HCT116 (cell line): ENCODE data around the gene ADGRL3. TPM values are rescaled to one million over a fixed set of nuclear protein-coding genes. Genes with fewer than 3 reads are reported as not detected.

Source experiments
- ATAC-seq: fragments of 200-7000 bp; cut with Tn5 transposase; 2 replicates; pipeline ENCODE4 v1.9.1; 2020; ENCODE audit warnings: mild to moderate bottlenecking, moderate library complexity
- BruUV-seq: library from RNA; stranded (reverse); fragments of 400-500 nt; replicated peaks from 2 replicates; lab custom pipeline; 2021; lab: Mats Ljungman, UMichigan
- CTCF ChIA-PET: fragments of 300-600 bp; sonication (Branson Sonifier 250); formaldehyde crosslinking; loops from one replicate; lab custom pipeline; 2021; ENCODE audit warnings: antibody characterized with exemption; lab: Charles Lee
- POLR2A ChIA-PET: fragments of 300-600, 350-600 bp; sonication (Branson Sonifier 250); formaldehyde crosslinking; loops from one replicate; lab custom pipeline; 2021; ENCODE audit warnings: antibody characterized with exemption; lab: Charles Lee
- RAD21 ChIA-PET, 2 experiments: fragments of 300-600 bp; sonication (Branson Sonifier 250); formaldehyde crosslinking; loops; one replicate each; lab custom pipeline; 2023; ENCODE audit warnings: low total read pairs in 2 of 2; ENCODE audit not compliant: uncharacterized antibody in 2 of 2, unreplicated experiment in 2 of 2, low non-redundant PET in 1 of 2; lab: Charles Lee
- DNase-seq: peaks from one replicate; pipeline ENCODE4 v3.0.0-alpha.2; 2010; ENCODE audit warnings: low read depth, low spot score
- H2AFZ ChIP-seq: fragments of 200-600 bp; shearing (Covaris generic), sonication (generic); 2 replicates; pipeline ENCODE4 v1.6.1; 2017; ENCODE audit warnings: low read depth, mixed run types, mixed read lengths, antibody characterized with exemption, low read length; ENCODE audit not compliant: poor library complexity, severe bottlenecking
- H3K27ac ChIP-seq: 2 replicates; pipeline ENCODE4 v1.5.1; 2012; ENCODE audit warnings: low read depth, low read length
- H3K27me3 ChIP-seq: fragments of 200-600 bp; sonication (generic); 2 replicates; pipeline ENCODE4 v1.6.1; 2016; ENCODE audit warnings: mixed run types, low read length, mixed read lengths; ENCODE audit not compliant: insufficient read depth
- H3K36me3 ChIP-seq, 2 experiments: fragments of 200-500 bp in 1 of 2; fragments of 200-600 bp in 1 of 2; sonication (Bioruptor generic) in 1 of 2; sonication (generic) in 1 of 2; 2 replicates each; pipeline versions ENCODE4 v1.5.1 to v1.6.1; 2014 to 2016; ENCODE audit warnings: low read length in 2 of 2, inconsistent platforms in 1 of 2, mixed read lengths in 1 of 2, mixed run types in 1 of 2; ENCODE audit not compliant: insufficient read depth in 2 of 2, control insufficient read depth in 1 of 2
- H3K4me1 ChIP-seq, 2 experiments: fragments of 200-600 bp in 1 of 2; sonication (generic) in 1 of 2; 2 replicates each; pipeline versions ENCODE4 v1.5.1 to v1.6.1; 2012 to 2017; ENCODE audit warnings: low read length in 2 of 2, inconsistent platforms in 1 of 2, mild to moderate bottlenecking in 1 of 2, mixed read lengths in 1 of 2, mixed run types in 1 of 2, moderate library complexity in 1 of 2; ENCODE audit not compliant: insufficient read depth in 2 of 2, control insufficient read depth in 1 of 2
- H3K4me2 ChIP-seq: fragments of 200-600 bp; sonication (generic); 2 replicates; pipeline ENCODE4 v1.6.1; 2017; ENCODE audit warnings: mixed run types, low read length, mixed read lengths
- H3K4me3 ChIP-seq, 2 experiments: fragments of 200-600 bp in 1 of 2; sonication (generic) in 1 of 2; replicated peaks in 1 of 2; 2 replicates each; pipeline ENCODE4 v1.5.1; 2011 to 2016; ENCODE audit warnings: low read length in 2 of 2, control low read depth in 1 of 2, low read depth in 1 of 2, mild to moderate bottlenecking in 1 of 2, mixed read lengths in 1 of 2, mixed run types in 1 of 2
- H3K79me2 ChIP-seq: fragments of 200-600 bp; sonication (generic); 2 replicates; pipeline ENCODE4 v1.6.1; 2017; ENCODE audit warnings: mild to moderate bottlenecking, mixed run types, low read length, moderate library complexity, mixed read lengths; ENCODE audit not compliant: insufficient read depth
- H3K9ac ChIP-seq: fragments of 200-600 bp; sonication (generic); 2 replicates; pipeline ENCODE4 v1.6.1; 2016; ENCODE audit warnings: low read length, mixed read lengths
- H3K9me2 ChIP-seq: fragments of 200-600 bp; sonication (generic), shearing (Covaris generic); 2 replicates; pipeline ENCODE4 v1.6.1; 2017; ENCODE audit warnings: mixed run types, mild to moderate bottlenecking, moderate library complexity; ENCODE audit not compliant: insufficient read depth
- H3K9me3 ChIP-seq, 2 experiments: fragments of 200-500 bp in 1 of 2; fragments of 200-600 bp in 1 of 2; sonication (Bioruptor generic) in 1 of 2; sonication (generic) in 1 of 2; 2 replicates each; pipeline ENCODE4 v1.6.1; 2014 to 2017; ENCODE audit warnings: low read length in 2 of 2, mixed read lengths in 2 of 2, inconsistent platforms in 1 of 2, low read depth in 1 of 2, mild to moderate bottlenecking in 1 of 2, mixed run types in 1 of 2, moderate library complexity in 1 of 2; ENCODE audit not compliant: control insufficient read depth in 1 of 2, insufficient read depth in 1 of 2
- H4K20me1 ChIP-seq: fragments of 200-600 bp; sonication (generic), shearing (Covaris generic); 2 replicates; pipeline ENCODE4 v1.6.1; 2017; ENCODE audit warnings: mixed run types, mild to moderate bottlenecking, moderate library complexity; ENCODE audit not compliant: insufficient read depth
- CEBPB ChIP-seq: IDR thresholded peaks from 2 replicates; pipeline ENCODE4 v1.6.1; 2012; ENCODE audit warnings: low read depth
- EZH2 ChIP-seq: fragments of 200-600 bp; sonication (generic); IDR thresholded peaks from 2 replicates; pipeline ENCODE4 v1.6.1; 2017; ENCODE audit warnings: antibody characterized with exemption, mixed run types
- EZH2phosphoT487 ChIP-seq: fragments of 200-600 bp; IDR thresholded peaks from 2 replicates; pipeline ENCODE4 v1.6.1; 2018; ENCODE audit warnings: antibody characterized with exemption, borderline replicate concordance
- POLR2A ChIP-seq: IDR thresholded peaks from 2 replicates; pipeline ENCODE4 v1.7.0; 2011; ENCODE audit warnings: borderline replicate concordance; ENCODE audit not compliant: insufficient read depth, insufficient read length; ENCODE audit errors: extremely low read depth
- POLR2AphosphoS5 ChIP-seq: IDR thresholded peaks from 2 replicates; pipeline ENCODE4 v1.6.1; 2011; ENCODE audit warnings: mild to moderate bottlenecking, low read depth, low read length, moderate library complexity
- RAD21 ChIP-seq: IDR thresholded peaks from 2 replicates; pipeline ENCODE4 v1.6.1; 2012; ENCODE audit warnings: low read depth, mild to moderate bottlenecking
- TCF7L2 ChIP-seq: IDR thresholded peaks from 2 replicates; pipeline ENCODE4 v1.7.0; 2011; ENCODE audit warnings: borderline replicate concordance, inconsistent platforms; ENCODE audit not compliant: insufficient read depth, insufficient read length; ENCODE audit errors: extremely low read depth
- YY1 ChIP-seq: IDR thresholded peaks from 2 replicates; pipeline ENCODE4 v1.6.1; 2011; ENCODE audit warnings: low read length, low read depth, moderate library complexity, mild to moderate bottlenecking; ENCODE audit not compliant: insufficient replicate concordance; ENCODE audit errors: extremely low read depth
- intact Hi-C: fragments of 100-400 bp; cut with micrococcal nuclease; formaldehyde crosslinking; loops from 2 replicates; pipeline ENCODE4 v1.10.0; 2022
- total RNA-seq: library from RNA; stranded (reverse); gene quantifications from one replicate; pipeline ENCODE4 v1.2.1, GENCODE V29; 2021; ENCODE audit not compliant: unreplicated experiment
- TF ChIP-seq, protein P1 (sequence below): IDR thresholded peaks from 2 replicates; pipeline ENCODE4 v1.6.1; 2011; ENCODE audit warnings: mild to moderate bottlenecking, low read length, moderate library complexity; ENCODE audit not compliant: insufficient replicate concordance; ENCODE audit errors: extremely low read depth
- TF ChIP-seq, protein P2 (sequence below): IDR thresholded peaks from 2 replicates; pipeline ENCODE4 v1.6.1; 2012
- TF ChIP-seq, protein P3 (sequence below), 3 experiments: fragments of 200-600 bp in 1 of 3; sonication (generic) in 1 of 3; IDR thresholded peaks in 2 of 3; conservative IDR thresholded peaks in 1 of 3; 2 replicates each; pipeline ENCODE4 v1.5.1; 2012 to 2017; ENCODE audit warnings: low read depth in 2 of 3, low read length in 2 of 3, antibody characterized with exemption in 1 of 3, borderline replicate concordance in 1 of 3, control low read depth in 1 of 3, mild to moderate bottlenecking in 1 of 3, mixed read lengths in 1 of 3, mixed run types in 1 of 3, moderate library complexity in 1 of 3; ENCODE audit not compliant: insufficient read depth in 1 of 3

Gene ADGRL3
- total RNA-seq, 1 experiment from 2014 or later = not detected

DNA sequence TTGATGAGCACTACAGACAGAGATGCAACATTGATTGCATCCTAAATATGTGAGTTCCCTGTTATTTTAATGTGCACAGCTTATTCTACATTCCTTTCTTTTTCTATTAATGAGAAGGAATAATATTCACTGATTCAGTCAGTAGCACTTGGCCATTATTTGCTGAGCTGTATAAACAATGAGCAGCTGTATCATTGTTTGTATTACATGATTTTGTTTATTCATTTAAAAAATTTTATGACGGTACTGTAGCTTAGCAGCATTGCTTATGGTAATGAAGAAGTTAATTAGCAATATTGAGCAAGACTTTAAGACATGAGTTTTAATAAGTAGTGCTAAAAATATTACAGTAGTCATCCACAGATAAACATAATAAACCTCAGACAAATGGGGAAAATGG is 582.0 kb downstream of the ADGRL3 start:
- ChIA-PET POLR2A (no interaction called here), RAD21 (no interaction called here), CTCF (no interaction called here)
- H3K4me2 ChIP-seq = no peak overlapping the region
- no peaks in the 10 kb centered on the region for H3K9me2 ChIP-seq
- H3K27ac ChIP-seq = no peak overlapping the region
- no peak overlapping the region for H2AFZ ChIP-seq
- H4K20me1 ChIP-seq = no peaks in the 10 kb centered on the region
- ATAC-seq (no peak), DNase-seq (no peak)
- no peaks in the 10 kb centered on the region for H3K4me1 ChIP-seq
- no TSS peak for BruUV-seq
- no peak overlapping the region for H3K4me3 ChIP-seq
- H3K27me3 ChIP-seq = no peaks in the 10 kb centered on the region
- H3K9me3 ChIP-seq = peaks cover 6 to 16% of the 10 kb centered on the region in 2 experiments; a peak in 2 of 4 replicates
- no peaks in the 10 kb centered on the region for H3K36me3 ChIP-seq
- no peaks in the 10 kb centered on the region for H3K79me2 ChIP-seq
- TF ChIP-seq RAD21 (no peak), YY1 (no peak), TCF7L2 (no peak), EZH2 (no peak), CEBPB (no peak), EZH2phosphoT487 (no peak), POLR2AphosphoS5 (no peak), POLR2A (no peak)
- TF ChIP-seq, protein P1, sequence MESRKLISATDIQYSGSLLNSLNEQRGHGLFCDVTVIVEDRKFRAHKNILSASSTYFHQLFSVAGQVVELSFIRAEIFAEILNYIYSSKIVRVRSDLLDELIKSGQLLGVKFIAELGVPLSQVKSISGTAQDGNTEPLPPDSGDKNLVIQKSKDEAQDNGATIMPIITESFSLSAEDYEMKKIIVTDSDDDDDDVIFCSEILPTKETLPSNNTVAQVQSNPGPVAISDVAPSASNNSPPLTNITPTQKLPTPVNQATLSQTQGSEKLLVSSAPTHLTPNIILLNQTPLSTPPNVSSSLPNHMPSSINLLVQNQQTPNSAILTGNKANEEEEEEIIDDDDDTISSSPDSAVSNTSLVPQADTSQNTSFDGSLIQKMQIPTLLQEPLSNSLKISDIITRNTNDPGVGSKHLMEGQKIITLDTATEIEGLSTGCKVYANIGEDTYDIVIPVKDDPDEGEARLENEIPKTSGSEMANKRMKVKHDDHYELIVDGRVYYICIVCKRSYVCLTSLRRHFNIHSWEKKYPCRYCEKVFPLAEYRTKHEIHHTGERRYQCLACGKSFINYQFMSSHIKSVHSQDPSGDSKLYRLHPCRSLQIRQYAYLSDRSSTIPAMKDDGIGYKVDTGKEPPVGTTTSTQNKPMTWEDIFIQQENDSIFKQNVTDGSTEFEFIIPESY = no peak
- TF ChIP-seq, protein P2, sequence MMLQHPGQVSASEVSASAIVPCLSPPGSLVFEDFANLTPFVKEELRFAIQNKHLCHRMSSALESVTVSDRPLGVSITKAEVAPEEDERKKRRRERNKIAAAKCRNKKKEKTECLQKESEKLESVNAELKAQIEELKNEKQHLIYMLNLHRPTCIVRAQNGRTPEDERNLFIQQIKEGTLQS = no peak
- TF ChIP-seq, protein P3, sequence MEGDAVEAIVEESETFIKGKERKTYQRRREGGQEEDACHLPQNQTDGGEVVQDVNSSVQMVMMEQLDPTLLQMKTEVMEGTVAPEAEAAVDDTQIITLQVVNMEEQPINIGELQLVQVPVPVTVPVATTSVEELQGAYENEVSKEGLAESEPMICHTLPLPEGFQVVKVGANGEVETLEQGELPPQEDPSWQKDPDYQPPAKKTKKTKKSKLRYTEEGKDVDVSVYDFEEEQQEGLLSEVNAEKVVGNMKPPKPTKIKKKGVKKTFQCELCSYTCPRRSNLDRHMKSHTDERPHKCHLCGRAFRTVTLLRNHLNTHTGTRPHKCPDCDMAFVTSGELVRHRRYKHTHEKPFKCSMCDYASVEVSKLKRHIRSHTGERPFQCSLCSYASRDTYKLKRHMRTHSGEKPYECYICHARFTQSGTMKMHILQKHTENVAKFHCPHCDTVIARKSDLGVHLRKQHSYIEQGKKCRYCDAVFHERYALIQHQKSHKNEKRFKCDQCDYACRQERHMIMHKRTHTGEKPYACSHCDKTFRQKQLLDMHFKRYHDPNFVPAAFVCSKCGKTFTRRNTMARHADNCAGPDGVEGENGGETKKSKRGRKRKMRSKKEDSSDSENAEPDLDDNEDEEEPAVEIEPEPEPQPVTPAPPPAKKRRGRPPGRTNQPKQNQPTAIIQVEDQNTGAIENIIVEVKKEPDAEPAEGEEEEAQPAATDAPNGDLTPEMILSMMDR (IDR thresholded peaks at IDR 0.05 in 2 of 3, conservative IDR thresholded peaks at IDR 0.05 in 1 of 3; ENCODE audit: borderline replicate concordance in 1 of 3, insufficient read depth in 1 of 3, low read depth in 2 of 3, low read length in 2 of 3) = no peak
- intact Hi-C loops = no loop called here
- H3K9ac ChIP-seq = no peak overlapping the region
